Mucosa of gallbladder (tissue), 1 donor: ENCODE data around the gene ELAC1. TPM values are rescaled to one million over a fixed set of nuclear protein-coding genes. Genes with fewer than 3 reads are reported as not detected.

Experiments used
- DNase-seq: peaks from one replicate; pipeline ENCODE4 v3.0.0-alpha.2; 2020; ENCODE audit warnings: low spot score
- total RNA-seq: library from RNA; stranded (reverse); gene quantifications from one replicate; pipeline ENCODE4 v1.2.1, GENCODE V29; 2021
- donor health status: DM: no; HTN: no; CAD: no.

The ELAC1 gene
- total RNA-seq, 1 donor from 2014 or later = 8.1 TPM

- no peak for DNase-seq
Observed at GRCh38 chr18:51020536-51020935, 52.7 kb downstream of the ELAC1 start.

- no peak for DNase-seq
Observed at GRCh38 chr18:51021226-51021965, 53.6 kb downstream of the ELAC1 start.

- no peak for DNase-seq
Observed at GRCh38 chr18:51025512-51025911, 57.7 kb downstream of the ELAC1 start.

DNA sequence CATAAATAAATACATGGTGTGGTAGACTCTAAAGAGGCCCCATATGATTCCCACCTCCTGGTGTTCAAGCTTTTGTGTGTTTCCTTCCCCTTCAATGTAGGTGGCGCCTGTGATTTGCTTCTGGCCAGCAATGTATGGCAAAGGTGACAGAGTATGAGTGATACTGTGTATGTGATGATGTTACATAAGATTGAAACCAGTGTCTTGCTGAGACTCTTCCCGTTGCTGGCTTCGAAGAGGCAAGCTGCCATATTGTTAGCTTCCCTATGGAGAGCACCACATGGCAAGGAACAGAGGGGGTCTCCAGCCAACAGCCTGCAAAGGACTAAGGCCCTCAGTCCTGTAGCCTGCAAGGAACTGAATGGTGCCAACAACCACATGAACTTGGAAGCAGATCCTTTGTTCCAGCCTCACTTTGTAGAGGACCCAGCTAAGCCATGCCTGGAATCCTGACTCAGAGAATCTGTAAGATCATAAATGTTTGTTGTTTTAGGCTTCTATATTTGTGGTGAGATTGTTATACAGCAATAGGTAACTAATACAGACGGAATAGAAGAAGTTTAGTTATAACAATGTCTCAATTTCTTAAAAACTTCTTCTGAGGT is 60.5 kb downstream of the ELAC1 start:
- DNase-seq = no peak

DNA sequence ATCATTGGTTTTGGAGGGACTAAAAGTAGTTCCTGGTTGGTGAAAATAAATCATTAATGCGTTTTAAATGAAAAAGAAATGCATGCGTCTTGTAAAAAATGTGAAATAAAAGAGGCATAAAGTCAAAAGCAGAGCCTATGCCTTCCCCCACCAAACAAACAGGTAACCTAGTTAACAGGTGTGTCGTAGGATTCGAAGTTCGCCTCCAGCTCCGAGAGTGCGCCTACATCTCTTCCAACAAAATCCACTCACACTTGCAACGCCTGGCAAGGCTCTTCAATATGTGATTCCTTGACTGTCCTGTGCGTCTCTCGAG is 61.5 kb downstream of the ELAC1 start:
- peak; percentile 48 for DNase-seq

- peak; percentile 97 for DNase-seq
Observed at GRCh38 chr18:51029694-51030536, 62.1 kb downstream of the ELAC1 start, which contains the start of gene SMAD4. SMAD4 (plus strand) TSS chr18:51030213; CDS start chr18:51047047, 16,834 bp downstream.

DNA sequence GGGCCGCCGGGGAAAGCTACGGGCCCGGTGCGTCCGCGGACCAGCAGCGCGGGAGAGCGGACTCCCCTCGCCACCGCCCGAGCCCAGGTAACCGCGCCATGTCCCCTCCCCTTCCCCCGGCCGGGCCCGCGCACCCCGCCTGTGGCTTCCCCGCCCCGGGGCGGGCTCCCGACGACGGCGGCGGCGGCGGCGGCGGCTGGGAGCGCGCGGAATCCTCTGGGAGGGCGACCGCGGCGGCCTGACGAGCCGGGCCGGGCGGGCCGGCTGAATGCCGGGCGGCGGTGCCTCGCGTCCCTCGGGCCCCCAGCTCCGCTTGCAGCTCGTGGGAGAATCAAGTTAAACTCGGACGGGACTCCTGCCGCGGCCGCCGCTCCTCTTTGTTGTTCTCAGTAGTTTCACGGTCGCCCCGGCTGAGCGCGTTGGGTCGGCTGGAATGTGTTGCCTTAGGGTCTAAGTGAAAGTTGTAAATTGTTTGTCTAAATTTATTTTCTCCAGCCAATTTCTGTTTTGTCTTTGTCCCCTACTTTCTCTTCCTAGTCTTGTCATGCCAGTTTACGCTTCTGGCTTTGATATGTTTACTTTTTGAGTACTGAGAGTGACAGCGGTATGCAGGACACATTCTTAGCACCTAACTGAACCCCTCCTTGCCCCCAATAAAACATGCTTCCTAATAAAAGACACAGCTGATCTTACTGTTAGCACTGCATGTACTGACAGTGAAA is 62.9 kb downstream of the ELAC1 start:
- DNase-seq = peak; percentile 61

- DNase-seq = no peak
Observed at GRCh38 chr18:51032193-51032592, 64.4 kb downstream of the ELAC1 start.

DNA sequence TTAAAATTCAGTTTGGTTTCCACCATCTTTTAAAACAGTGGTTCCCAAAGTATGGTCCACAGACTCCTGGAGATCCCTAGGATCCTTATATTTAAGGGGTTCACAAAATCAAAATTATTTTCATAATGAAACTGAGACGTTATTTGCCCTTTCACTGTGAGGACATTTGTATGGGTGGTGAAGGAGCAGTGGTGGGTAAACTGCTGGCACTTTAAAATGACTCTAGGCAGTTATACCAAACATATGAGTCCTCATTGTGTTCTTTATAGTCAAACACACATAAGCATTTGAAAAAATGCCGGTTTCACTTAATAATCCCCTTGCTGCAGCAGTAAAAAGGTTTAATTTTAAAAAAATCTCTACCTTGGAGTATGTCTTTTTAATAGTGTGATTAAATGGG is 69.4 kb downstream of the ELAC1 start:
- no peak for DNase-seq

Other genes starting within 250 kb of the ELAC1 start
- 0.75 TPM for gene MRO, start 148.0 kb upstream of the ELAC1 start, total RNA-seq
- 39.0 TPM for gene ME2, start 88.9 kb upstream of the ELAC1 start, total RNA-seq
- gene SMAD4, start 62.2 kb downstream of the ELAC1 start, total RNA-seq = 108 TPM
- gene MEX3C, start 229.6 kb downstream of the ELAC1 start, total RNA-seq = 33.2 TPM